NB4 (cell line): ENCODE measurements around the gene VDR.

ENCODE experiments used
- POLR2A ChIP-seq: IDR thresholded peaks from 2 replicates; pipeline ENCODE4 v1.6.1; 2011; ENCODE audit warnings: mild to moderate bottlenecking; ENCODE audit not compliant: insufficient read length; ENCODE audit errors: extremely low read depth
- TF ChIP-seq, protein P1 (sequence below): IDR thresholded peaks from one replicate; pipeline ENCODE4 v1.5.1; 2012; ENCODE audit warnings: low read depth, low read length

DNA sequence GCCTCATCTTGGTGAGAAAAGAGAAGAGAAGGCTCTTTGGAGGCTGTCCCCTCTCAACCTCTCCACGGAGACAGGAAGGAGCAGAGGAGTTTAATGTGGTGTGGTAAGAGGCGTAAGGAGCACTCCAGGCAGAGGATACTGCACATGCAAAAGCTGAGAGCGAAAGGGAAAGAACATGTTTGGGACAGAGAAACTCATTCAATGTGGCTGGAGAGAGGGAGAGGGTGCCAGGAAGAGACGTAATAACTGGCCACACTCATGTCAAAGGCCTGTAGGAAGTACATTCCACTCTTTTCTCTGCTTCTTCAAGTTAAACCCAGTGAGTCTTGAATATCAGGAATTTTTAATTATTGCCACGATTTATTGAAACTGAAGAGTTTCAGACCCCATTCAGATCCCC, 12.0 kb downstream of the VDR start:
- TF ChIP-seq, protein P1, sequence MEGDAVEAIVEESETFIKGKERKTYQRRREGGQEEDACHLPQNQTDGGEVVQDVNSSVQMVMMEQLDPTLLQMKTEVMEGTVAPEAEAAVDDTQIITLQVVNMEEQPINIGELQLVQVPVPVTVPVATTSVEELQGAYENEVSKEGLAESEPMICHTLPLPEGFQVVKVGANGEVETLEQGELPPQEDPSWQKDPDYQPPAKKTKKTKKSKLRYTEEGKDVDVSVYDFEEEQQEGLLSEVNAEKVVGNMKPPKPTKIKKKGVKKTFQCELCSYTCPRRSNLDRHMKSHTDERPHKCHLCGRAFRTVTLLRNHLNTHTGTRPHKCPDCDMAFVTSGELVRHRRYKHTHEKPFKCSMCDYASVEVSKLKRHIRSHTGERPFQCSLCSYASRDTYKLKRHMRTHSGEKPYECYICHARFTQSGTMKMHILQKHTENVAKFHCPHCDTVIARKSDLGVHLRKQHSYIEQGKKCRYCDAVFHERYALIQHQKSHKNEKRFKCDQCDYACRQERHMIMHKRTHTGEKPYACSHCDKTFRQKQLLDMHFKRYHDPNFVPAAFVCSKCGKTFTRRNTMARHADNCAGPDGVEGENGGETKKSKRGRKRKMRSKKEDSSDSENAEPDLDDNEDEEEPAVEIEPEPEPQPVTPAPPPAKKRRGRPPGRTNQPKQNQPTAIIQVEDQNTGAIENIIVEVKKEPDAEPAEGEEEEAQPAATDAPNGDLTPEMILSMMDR: no peak
- TF ChIP-seq POLR2A: no peak
